ENCODE measurements around the gene TRMT112. TPM values are rescaled to one million over a fixed set of nuclear protein-coding genes. Genes with fewer than 3 reads are reported as not detected.

Gene TRMT112
- total and polyA plus RNA-seq, 10 of the 15 experiments (the other 5 are each of a cell fraction or from before 2014, with no cell fraction given) = 212 to 455 (median 308) TPM

DNA sequence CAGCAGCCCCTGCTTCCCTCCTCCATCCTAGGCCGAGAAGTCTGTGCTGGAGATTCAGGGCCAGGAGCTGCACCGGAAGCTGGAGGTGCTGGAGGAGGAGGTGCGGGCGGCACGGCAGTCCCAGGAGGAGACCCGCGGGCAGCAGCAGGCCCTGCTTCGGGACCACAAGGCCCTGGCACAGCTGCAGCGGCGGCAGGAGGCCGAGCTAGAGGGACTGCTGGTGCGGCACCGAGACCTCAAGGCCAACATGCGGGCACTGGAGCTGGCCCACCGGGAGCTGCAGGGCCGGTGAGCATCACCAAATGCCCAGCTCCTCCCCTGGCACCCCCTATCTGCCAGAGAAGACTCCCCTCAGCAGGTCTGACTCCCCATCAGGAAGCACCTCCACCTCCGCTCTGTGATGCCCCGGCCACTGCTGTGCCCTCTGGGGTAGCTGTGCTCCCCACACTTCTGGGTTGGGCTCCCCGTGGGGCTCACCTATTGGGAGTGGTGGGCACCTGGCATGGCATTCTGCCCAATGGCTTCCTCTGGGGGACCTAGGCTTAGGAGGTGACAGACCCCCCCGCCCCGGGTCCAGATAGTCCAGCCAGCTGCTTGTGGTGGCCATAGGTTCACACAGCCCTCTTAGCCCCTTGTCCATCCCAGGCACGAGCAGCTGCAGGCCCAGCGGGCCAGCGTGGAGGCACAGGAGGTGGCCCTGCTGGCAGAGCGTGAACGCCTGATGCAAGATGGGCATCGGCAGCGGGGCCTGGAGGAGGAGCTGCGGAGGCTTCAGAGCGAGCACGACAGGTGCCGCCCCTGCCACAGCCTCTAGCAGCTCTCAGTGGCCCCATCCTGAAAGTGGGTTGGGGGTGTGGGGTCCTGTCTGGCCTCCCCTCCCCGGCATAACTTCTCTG is 35.0 kb upstream of the TRMT112 start:
- Histone ChIP-seq H3K36me3 (ENCODE audit: control insufficient read depth in 2 of 2, insufficient read depth in 2 of 2, low read length in 1 of 2) (peaks cover 0 to 6% of the 10 kb centered on the region in 2 experiments; a peak in 2 of 4 replicates), H3K27me3 (replicated peaks in 1 of 2; ENCODE audit: control insufficient read depth in 2 of 2, insufficient read depth in 2 of 2, low read length in 1 of 2) (no peaks in the 10 kb centered on the region), H3K27ac (ENCODE audit: control insufficient read depth, insufficient read depth) (no peak overlapping the region), H3K9me3 (replicated peaks; ENCODE audit: control insufficient read depth, insufficient read depth, low read length) (no peaks in the 10 kb centered on the region), H3K9ac (ENCODE audit: control insufficient read depth, insufficient read depth, low read length) (no peak overlapping the region), H3K79me2 (ENCODE audit: control insufficient read depth, insufficient read depth, low read length) (no peaks in the 10 kb centered on the region), H3K4me1 (ENCODE audit: control insufficient read depth, insufficient read depth, low read length) (no peaks in the 10 kb centered on the region), H4K20me1 (ENCODE audit: control insufficient read depth, insufficient read depth) (no peaks in the 10 kb centered on the region), H3K4me2 (ENCODE audit: control insufficient read depth, insufficient read depth) (no peak overlapping the region), H2AFZ (ENCODE audit: control insufficient read depth, low read depth, low read length) (no peak overlapping the region), H3K4me3 (no peak overlapping the region)
- POLR2A ChIA-PET = interaction anchor here (0.6 to 1.4 kb wide), 5 partner anchors 12 to 550 kb away, joined by 3 to 7 read pairs (median 4); partner anchors contain the start of genes PRDX5 and TRMT112
- intact Hi-C loops (cut with micrococcal nuclease; ENCODE audit: unreplicated experiment) = no loop called here
- in situ Hi-C loops (cut with MboI) = no loop called here
- RAD21 ChIA-PET (ENCODE audit: unreplicated experiment) = interaction anchor here (1.0 to 9.7 kb wide), 3 partner anchors 11 to 47 kb away, joined by 3 to 176 read pairs (median 53); partner anchors contain the start of genes CCDC88B, ESRRA, PRDX5 and TRMT112
- DNase-seq (ENCODE audit: low read depth, low spot score) (no peak), ATAC-seq (no peak), FAIRE-seq (no peak)
- SMC1A ChIA-PET (ENCODE audit: uncharacterized antibody, unreplicated experiment) = interaction anchor here (0.9 to 1.3 kb wide), 3 partner anchors 9 to 48 kb away, joined by 3 read pairs; partner anchors contain the start of genes PRDX5 and TRMT112
- no TSS peak for BruUV-seq (replicated peaks)
- CTCF ChIA-PET = interaction anchor here (1.1 to 7.3 kb wide), 7 partner anchors 12 to 337 kb away, joined by 3 to 143 read pairs (median 4); partner anchors contain the start of genes CATSPERZ, CCDC88B, ESRRA and FERMT3
- 88% methylated on average over 31 of the region's 33 CpGs for WGBS (ENCODE audit: insufficient coverage, insufficient replicate concordance, low lambda C conversion rate, missing lambda C conversion rate)
- TF ChIP-seq ZNF24 (IDR thresholded peaks at IDR 0.05) = no peak
- TF ChIP-seq POLR2A (IDR thresholded peaks at IDR 0.05; ENCODE audit: low read depth, low read length) = 0 out of 2 replicates have a peak, but pooled peaks have one; percentile 0

DNA sequence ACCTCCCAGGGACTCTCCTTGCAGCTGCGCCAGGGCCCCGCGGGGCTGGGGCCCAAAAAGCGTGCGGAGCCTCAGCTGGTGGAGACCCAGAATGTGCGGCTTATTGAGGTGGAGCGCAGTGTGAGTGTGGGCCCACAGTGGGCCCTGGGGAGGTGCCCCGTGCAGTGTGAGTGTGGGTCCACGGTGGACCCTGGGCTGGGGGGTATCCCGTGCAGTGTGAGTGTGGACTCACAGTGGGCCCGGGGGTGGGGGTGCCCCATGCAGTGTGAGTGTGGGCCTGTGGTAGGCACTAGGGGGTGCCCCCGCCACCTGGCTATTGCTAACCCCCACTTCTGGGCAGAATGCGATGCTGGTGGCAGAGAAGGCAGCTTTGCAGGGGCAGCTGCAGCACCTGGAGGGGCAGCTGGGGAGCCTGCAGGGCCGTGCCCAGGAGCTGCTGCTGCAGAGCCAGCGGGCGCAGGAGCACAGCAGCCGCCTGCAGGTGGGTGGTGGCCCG is 33.8 kb upstream of the TRMT112 start:
- intact Hi-C loops (cut with micrococcal nuclease; ENCODE audit: unreplicated experiment) (no loop called here), in situ Hi-C loops (cut with MboI) (no loop called here)
- no peak overlapping the region for H3K4me2 ChIP-seq (ENCODE audit: control insufficient read depth, insufficient read depth)
- no peaks in the 10 kb centered on the region for H3K9me3 ChIP-seq (replicated peaks; ENCODE audit: control insufficient read depth, insufficient read depth, low read length)
- peaks cover 0 to 6% of the 10 kb centered on the region in 2 experiments; a peak in 2 of 4 replicates for H3K36me3 ChIP-seq (ENCODE audit: control insufficient read depth in 2 of 2, insufficient read depth in 2 of 2, low read length in 1 of 2)
- FAIRE-seq (no peak), DNase-seq (ENCODE audit: low read depth, low spot score) (no peak), ATAC-seq (no peak)
- RAD21 ChIA-PET (ENCODE audit: unreplicated experiment) = no interaction called here
- no peak overlapping the region for H2AFZ ChIP-seq (ENCODE audit: control insufficient read depth, low read depth, low read length)
- no peak overlapping the region for H3K4me3 ChIP-seq
- 80% methylated on average over 18 of the region's 18 CpGs for WGBS (ENCODE audit: insufficient coverage, insufficient replicate concordance, low lambda C conversion rate, missing lambda C conversion rate)
- TF ChIP-seq CHD4 (IDR thresholded peaks at IDR 0.05) = no peak
- TF ChIP-seq, protein P1, sequence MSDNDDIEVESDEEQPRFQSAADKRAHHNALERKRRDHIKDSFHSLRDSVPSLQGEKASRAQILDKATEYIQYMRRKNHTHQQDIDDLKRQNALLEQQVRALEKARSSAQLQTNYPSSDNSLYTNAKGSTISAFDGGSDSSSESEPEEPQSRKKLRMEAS (IDR thresholded peaks at IDR 0.05; ENCODE audit: low read depth, low read length) = no peak
- TF ChIP-seq CBX3 (IDR thresholded peaks at IDR 0.05; ENCODE audit: borderline replicate concordance, low read depth) = no peak
- TF ChIP-seq, protein P2, sequence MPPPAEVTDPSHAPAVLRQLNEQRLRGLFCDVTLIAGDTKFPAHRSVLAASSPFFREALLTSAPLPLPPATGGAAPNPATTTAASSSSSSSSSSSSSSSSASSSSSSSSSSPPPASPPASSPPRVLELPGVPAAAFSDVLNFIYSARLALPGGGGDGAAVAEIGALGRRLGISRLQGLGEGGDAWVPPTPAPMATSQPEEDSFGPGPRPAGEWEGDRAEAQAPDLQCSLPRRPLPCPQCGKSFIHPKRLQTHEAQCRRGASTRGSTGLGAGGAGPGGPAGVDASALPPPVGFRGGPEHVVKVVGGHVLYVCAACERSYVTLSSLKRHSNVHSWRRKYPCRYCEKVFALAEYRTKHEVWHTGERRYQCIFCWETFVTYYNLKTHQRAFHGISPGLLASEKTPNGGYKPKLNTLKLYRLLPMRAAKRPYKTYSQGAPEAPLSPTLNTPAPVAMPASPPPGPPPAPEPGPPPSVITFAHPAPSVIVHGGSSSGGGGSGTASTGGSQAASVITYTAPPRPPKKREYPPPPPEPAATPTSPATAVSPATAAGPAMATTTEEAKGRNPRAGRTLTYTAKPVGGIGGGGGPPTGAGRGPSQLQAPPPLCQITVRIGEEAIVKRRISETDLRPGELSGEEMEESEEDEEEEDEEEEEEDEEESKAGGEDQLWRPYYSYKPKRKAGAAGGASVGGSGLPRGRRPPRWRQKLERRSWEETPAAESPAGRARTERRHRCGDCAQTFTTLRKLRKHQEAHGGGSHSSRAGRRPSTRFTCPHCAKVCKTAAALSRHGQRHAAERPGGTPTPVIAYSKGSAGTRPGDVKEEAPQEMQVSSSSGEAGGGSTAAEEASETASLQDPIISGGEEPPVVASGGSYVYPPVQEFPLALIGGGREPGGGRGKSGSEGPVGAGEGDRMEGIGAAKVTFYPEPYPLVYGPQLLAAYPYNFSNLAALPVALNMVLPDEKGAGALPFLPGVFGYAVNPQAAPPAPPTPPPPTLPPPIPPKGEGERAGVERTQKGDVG (CRISPR knock-in tag; IDR thresholded peaks at IDR 0.05) = no peak
- TF ChIP-seq RAD51 (IDR thresholded peaks at IDR 0.05) = no peak
- no peak for TF ChIP-seq KLF5 (IDR thresholded peaks at IDR 0.05; ENCODE audit: partially characterized antibody)
- TF ChIP-seq SP1 (IDR thresholded peaks at IDR 0.05; ENCODE audit: low read depth, low read length) = no peak
- TF ChIP-seq, protein P3, sequence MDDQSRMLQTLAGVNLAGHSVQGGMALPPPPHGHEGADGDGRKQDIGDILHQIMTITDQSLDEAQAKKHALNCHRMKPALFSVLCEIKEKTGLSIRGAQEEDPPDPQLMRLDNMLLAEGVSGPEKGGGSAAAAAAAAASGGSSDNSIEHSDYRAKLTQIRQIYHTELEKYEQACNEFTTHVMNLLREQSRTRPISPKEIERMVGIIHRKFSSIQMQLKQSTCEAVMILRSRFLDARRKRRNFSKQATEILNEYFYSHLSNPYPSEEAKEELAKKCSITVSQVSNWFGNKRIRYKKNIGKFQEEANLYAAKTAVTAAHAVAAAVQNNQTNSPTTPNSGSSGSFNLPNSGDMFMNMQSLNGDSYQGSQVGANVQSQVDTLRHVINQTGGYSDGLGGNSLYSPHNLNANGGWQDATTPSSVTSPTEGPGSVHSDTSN (IDR thresholded peaks at IDR 0.05; ENCODE audit: insufficient replicate concordance, low read depth, low read length) = no peak
- no TSS peak for BruUV-seq (replicated peaks)
- SMC1A ChIA-PET (ENCODE audit: uncharacterized antibody, unreplicated experiment) = no interaction called here
- CTCF ChIA-PET = interaction anchor here (1.4 to 7.3 kb wide), 2 partner anchors 33 to 145 kb away, joined by 4 to 143 read pairs; partner anchors contain the start of genes FERMT3, PRDX5 and TRMT112
- POLR2A ChIA-PET = interaction anchor here (2.0 kb wide), 1 partner anchor 11 kb away, joined by 6 read pairs; the partner anchor contains the start of gene CCDC88B
- no peaks in the 10 kb centered on the region for H3K79me2 ChIP-seq (ENCODE audit: control insufficient read depth, insufficient read depth, low read length)
- H4K20me1 ChIP-seq (ENCODE audit: control insufficient read depth, insufficient read depth) = no peaks in the 10 kb centered on the region
- H3K27me3 ChIP-seq (replicated peaks in 1 of 2; ENCODE audit: control insufficient read depth in 2 of 2, insufficient read depth in 2 of 2, low read length in 1 of 2) = no peaks in the 10 kb centered on the region
- H3K4me1 ChIP-seq (ENCODE audit: control insufficient read depth, insufficient read depth, low read length) = no peaks in the 10 kb centered on the region
- no peak overlapping the region for H3K27ac ChIP-seq (ENCODE audit: control insufficient read depth, insufficient read depth)
- no peak overlapping the region for H3K9ac ChIP-seq (ENCODE audit: control insufficient read depth, insufficient read depth, low read length)

Data from GM12878 (cell line).